HG02943 (cell line): ENCODE measurements around the gene KDM2A.
A peak's percentile ranks its signal among the peaks of the same experiment; 100 is the strongest.

Experiments
- ATAC-seq: cut with Tn5 transposase; IDR thresholded peaks from one replicate; pipeline ENCODE4 v1.9.1; 2021; ENCODE audit warnings: mild to moderate bottlenecking, low read depth, moderate library complexity; ENCODE audit not compliant: unreplicated experiment

Gene KDM2A

DNA sequence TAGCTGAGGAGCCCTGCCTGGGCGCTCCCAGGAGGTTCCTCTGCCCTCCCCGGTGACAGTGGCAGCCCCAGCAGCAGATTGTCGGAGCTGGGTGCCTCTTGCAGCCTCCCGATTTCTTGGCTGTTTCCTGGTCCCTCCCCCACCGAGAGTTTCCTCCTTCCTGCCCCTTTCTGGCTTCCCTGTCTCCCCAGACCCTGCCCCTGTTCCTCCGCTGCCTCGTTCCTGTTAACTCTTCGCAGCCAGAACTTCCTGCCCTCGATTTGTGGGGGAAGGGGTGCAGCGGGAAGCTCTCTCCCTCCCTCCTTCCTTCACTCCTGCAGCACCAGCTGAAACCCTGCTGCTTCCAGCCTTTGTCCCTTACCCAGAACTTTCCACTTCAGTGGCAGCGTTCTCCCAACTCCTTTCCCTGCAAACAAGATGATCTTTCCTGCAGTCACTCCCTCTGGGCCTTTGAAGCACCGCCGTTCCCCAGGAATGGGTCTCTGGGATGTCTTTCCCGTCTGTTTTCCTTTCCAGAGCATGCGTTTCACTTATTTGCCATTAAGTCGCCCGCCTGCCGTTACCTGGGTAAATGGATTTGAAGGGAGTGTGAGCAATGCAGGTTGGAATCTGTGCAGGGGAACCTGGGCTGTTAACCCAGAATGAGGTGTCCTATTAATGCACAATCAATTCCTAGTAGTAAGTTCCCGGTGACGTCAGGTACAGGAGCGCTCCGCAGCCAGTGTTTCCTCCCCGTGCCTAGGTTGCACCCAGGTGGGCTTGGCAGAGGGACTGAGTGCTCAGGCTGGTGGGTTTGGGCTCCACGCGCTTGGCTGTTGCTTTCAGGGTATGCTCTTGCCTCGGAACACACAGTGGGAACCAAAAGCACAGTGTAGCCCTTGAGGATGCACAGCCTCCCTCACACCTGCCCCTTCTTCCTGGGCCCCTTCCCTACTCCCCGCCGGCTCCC lies 151.5 kb downstream of the KDM2A start:
- no peak for ATAC-seq

DNA sequence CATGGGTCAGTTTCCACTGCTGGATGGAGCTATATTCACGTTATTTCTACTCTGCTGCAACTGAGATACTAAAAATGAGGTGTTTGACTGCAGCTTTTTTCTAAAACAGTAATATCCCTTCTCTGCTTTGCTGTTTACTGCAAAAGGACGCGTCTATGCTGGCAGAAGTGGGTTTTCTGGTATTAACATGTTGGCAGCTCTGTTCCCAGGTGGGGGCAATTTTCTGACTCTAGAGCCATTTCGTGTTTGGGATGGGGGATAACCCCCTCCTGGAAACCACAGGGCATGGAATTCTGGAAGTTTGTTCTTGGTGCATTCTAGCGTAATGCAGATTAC lies 152.1 kb downstream of the KDM2A start:
- no peak for ATAC-seq

DNA sequence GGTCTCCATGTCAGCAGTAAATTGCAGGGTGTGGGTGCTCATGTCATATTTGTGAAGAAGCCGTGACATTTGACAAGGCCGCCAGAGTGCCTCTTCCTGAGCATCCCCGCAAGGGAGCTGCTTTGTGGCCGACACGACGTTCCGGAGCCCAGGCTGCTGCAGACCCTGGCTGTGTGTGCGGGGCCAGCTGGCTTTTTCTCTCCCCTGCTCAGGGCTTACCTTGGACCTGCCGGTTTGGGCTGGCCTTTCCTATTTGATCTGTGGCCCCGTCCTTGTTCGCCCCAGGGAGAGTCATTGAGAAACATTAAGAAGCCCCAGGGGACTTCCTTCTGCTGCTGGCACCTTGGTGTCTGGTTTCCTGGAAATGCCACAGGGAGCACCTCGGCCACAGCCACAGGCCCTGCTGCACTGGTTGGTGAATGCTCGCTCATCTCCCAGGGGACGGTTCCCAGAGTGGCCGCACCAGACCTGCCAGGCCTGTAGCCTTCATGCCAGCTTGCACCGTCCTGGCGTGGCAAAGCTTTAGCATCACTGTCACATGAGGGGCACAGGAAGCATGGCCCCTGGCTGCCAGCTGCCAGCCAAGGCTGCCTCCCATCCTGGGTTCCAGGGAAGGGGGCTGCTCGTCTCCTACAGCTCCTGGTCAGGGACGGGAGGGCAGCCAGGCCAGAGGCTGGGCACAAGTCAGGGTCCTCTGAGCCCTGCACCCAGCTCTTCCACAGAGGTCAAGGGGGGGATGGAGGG lies 152.7 kb downstream of the KDM2A start:
- no peak for ATAC-seq

DNA sequence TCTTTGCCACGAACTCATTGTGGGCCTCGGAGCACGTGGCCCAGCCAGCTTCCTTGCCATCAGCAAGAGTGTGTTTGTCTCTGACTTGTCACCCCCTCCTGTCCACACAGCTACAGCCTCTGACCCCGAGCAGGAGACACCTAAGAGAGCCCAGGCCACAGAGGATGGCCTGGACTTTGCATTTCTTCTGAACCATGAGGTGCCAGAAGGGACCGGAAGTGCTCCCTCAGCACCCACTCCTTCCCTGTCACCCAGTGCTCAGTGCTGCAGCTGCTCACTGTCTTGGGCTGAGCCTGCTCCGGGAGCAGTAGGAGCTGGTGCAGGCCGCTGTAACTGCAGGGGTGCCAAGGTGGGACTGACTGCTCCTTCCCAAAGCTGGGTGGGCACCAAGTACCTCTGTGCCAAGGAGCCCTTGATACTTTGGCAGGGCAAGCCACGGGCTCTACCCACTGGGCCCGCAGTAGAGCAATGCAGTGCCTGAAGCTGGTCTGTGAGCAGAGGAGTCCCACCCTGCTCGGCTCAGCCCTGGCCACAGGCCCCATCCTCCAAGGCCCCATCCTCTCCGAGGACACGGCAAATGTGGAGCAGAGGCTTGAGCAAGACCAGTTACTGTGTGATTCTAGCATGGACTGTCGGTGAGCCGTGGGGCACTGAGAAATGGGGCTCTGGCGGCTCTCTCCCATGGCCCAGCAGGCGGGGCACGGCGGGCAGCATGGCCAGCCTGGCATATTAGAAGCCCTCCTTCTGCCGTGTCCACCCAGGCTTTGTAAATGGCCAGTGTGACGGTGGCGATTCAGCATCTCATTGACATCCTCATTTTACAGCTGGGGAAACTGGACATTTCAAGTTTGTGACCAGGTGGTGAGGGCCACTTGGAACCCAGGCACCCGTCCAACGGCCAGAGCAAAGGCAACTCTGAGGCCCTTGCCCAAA lies 153.5 kb downstream of the KDM2A start:
- ATAC-seq = no peak

DNA sequence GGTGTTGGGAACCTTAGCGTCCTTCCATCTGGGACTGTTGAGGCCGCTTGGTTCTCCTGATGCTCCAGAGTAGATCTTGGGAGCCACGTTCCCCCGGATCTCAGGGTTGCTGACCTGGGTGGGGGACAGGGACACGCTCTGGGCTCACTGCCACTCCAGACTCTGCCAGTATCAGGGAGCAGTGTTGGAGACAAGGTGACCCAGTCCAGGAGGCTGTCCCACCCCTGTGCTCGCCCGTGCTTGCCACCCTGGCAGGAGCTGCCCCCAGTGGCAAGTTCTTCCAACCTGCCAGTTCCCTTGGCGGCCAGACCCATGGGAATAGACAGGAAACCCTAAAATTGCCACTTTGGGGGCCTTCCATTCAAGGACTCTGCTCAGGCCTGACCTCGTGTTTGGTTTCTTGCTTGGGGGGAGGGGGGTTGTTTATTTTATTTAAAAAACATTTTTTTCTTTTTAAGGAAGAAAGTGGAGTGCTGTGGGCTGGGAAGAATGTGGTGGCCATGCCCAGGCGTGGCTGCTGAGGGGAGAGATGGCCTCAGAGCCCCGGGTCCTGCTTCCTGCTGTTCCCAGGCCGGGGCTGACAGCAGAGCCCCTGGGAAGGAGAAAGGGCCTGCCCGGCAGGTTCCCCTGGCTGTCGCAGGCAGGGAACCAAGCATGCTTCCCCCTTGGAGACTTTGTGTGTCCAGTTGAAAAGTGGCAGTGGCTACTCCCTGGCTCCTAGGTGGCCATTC lies 154.4 kb downstream of the KDM2A start:
- no peak for ATAC-seq

DNA sequence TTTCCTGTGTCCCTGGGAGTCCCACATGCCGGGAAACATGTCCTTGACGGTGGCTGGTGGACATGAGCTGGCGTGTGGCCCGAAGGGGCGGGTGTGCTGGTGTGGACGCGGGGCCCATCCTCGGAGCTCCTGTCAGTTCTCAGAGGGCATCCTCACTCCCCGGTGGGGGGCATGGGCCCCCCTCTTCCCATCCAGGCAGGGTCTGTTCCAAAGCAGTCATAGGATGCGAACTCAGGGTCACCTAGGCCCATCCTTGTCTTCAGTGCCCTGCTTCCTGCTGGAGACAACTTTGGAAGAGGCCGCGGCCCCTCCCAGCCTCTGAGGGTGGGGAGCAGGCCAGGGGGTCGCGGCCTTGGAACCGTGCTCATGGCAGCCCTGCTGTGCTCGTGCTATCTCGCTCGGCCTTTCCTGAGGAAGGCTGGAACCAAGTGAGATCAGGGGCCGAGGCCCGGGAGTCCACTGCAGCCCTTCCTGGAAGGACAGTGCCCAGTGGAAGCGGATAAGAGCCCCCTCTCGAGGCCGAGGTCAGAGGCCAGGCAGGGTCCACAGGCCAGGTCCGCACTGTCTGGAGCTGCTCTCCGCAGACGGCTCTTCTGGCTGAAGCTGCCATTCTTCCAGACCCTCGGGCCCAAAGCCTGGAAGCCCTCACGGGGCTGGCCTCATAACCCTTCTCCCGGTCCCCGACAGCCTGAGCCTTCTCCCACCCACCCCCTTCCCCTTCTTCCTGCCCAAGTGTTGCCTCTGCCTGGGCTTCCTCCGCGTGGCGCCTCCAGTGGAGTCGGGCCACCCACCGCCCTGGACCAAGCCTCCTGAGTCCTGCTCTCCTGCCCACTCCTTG lies 155.9 kb downstream of the KDM2A start:
- ATAC-seq = no peak

DNA sequence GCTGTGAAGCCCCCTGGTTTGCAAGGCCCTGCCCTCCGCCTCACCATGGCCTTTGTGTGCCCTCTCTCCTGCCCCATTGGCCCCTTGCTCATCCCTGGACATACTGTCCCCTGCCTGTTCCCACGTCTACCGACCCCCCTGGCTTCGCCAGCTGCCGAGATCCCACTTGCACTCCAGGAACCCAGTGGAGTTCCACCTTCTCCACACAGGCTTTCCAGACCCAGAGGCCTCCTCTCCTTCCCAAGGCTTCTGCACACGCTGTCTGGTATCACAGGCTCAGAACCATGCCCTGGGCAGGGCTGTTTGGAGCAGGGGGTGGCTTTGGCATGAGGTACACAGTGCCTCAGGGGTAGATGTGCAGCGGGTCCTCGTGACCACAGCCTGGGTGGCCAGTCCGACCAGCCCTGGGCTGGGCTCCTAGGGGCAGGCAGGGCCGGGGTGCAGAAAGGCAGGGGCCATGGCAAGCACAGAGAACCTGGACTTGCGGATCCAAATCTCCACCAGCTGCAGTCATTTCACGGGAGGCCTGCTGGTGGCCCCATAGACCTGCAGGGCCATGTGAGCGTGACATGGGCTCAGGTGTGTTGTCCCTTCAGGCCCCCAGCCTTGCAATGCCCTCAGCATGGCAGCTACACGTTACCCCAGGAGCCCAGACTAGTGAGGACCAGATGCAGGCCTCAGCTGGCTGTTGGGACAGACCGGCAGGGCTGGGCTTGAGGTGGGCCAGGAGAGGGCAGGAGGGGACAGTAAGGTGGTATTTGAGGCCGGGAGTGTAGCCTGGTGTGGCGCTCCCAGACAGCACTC lies 156.7 kb downstream of the KDM2A start:
- no peak for ATAC-seq

DNA sequence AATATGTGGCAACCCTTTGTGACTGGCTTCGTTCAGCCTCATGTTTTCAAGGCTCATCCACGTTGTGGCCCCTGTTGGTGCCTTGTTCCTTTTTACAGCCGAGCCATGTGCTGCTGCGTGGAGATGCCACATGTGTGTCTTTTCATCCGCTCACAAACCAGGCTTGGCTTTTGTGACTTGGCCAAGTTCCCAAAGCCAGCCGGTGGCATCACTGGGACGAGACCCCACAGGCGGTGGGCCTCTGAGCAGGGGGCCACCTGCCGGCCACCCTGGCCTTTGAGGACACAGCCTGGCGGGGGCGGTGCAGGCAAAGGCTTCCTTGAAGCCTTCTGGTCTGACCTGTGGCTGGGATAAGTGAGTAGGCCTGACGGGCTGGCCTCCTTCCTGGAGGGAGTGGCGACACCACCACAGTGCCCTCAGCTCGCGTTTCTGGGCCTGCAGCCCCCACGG lies 157.7 kb downstream of the KDM2A start:
- no peak for ATAC-seq

DNA sequence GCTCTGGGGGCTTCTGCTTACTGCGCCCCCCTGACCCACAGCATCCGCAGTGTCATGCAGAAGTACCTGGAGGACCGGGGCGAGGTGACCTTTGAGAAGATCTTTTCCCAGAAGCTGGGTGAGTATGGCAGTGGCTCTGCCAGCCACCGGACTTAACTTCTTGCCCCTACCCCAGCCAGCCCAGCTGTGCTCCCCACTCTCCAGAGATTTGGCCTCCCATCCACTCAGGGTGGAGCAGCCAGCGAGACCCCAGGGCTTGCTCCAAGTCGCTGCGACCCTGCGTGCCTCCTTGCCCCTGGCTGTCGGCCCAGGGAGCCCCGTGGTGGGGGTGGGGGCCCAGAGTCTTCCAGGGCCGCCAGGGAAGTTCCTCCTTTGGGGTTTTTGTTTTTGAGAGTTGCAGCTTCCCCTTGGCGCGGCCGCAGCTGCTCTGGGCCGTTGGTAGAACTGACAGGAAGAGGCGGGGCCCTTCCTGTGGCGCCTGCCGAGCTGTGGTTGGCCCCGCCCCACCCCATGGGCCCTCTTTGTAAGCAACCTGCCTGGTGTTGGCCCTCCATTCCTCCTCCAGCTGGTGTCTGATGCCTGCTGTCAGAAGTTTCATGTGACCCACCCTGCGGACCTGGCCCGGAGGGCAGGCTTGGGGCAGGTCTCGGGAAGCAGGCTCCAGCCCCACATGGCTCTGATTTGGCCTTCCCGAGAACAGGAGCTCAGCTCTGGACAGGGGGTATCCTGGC lies 158.3 kb downstream of the KDM2A start:
- ATAC-seq = peak; percentile 61

DNA sequence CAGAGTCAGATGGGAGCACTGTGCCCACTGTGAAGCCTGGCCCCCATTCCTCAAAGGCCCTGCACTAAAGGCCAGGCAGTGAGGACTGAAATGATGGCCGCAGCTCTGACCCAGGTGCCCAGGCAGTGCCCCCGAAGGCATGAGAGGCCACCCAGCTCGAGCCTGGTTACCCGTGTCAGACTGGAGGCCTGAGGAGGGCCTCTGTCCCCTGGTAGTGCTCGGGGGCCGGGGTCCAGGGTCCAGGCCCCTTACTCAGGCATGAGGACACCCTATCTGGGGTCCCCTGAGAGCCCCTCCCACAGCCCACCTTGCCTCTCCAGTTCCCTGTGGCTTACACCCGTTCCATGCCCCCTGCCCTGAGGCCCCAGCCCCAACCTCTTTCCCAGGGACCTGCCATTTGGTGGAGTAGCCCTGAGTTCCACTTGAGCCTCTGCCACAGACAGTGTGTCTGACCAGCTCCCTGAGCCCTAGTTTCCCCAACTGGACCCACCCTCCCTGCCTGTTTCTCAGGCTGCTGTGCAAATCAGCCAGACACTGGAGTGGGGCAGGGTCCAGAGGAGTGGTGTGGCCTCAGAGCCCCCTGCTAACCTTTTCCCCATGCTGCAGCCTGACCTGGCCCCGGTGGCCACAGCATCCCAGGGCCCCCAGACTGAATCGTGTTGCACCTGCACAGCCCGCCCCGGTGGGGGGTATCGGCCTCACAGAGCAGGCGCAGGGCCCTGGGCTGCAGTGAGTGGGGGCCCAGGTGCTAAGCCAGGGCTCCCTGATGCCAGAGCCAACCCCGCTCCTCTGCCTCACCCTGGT lies 159.3 kb downstream of the KDM2A start:
- ATAC-seq = no peak

DNA sequence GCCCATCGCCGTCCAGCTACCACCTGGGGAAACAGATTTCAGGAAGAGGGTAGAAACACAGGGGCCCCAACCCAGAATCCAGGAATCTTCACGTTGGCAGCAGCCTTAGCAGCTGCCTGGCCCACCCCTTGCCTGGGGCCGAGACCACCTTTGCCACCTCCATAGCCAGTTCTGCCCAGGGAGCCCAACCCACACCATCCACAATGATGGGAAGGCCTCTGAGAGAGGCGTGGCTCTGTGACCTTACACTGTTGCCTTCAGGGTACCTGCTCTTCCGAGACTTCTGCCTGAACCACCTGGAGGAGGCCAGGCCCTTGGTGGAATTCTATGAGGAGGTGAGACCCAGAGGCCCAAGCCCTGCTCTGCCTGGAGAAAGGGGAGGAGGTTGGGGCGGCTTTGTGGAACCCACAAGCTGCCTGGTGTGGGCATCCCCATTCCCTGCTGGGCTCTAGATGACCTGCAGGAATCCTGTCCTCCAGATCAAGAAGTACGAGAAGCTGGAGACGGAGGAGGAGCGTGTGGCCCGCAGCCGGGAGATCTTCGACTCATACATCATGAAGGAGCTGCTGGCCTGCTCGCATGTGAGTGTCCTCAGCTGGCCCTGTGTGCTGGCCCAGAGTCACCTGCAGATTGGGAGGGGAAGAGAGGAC lies 160.0 kb downstream of the KDM2A start:
- no peak for ATAC-seq

DNA sequence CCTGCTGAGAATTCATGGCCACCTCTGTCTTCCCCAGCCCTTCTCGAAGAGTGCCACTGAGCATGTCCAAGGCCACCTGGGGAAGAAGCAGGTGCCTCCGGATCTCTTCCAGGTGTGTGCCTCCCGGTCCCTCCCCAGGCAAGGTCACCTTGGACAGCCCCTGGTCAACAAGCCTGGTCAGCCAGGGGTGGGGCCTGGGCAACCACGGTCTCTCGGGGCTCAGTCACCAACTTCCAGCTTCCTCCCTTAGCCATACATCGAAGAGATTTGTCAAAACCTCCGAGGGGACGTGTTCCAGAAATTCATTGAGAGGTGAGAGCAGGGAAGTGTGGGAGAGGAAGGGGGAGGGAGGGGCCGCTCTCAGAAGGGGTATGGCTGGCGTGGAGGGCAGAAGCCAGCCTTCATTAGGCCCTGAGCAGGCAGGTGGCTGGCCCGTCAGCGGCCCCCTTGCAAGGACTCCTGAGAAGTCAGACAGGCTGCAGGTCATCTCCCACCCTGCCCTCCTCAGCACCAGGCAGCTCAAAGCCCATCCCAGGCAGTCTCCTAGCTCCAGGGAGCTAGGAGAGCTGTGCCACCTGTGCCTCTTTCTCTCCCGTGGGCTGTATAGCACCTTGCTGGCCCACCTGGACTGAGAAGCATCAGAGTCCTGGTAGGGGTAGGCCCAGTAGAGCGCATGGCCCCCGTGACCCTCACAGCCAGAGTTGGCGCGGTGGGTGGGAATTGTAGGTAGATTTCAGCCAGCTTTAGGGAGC lies 160.7 kb downstream of the KDM2A start:
- ATAC-seq = no peak

DNA sequence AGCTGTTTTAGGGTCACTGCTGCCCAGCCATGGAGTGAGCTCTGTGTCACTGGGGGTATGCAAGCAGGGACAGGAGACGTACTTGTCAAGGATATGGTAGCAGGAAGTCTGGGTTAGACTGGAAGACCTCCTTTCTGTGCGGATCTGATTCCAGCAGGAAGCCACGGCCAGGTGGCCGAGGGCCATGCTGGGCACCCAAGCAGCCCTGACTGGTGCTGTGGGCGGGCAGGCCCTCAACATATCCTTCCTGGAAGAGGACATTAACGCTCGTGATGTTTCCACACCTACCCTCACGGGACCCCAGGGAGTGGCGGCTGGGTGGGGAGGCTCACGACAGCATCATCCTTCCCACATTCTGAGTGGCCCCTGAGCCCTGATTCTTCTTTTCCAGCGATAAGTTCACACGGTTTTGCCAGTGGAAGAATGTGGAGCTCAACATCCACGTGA lies 161.3 kb downstream of the KDM2A start:
- ATAC-seq = no peak

DNA sequence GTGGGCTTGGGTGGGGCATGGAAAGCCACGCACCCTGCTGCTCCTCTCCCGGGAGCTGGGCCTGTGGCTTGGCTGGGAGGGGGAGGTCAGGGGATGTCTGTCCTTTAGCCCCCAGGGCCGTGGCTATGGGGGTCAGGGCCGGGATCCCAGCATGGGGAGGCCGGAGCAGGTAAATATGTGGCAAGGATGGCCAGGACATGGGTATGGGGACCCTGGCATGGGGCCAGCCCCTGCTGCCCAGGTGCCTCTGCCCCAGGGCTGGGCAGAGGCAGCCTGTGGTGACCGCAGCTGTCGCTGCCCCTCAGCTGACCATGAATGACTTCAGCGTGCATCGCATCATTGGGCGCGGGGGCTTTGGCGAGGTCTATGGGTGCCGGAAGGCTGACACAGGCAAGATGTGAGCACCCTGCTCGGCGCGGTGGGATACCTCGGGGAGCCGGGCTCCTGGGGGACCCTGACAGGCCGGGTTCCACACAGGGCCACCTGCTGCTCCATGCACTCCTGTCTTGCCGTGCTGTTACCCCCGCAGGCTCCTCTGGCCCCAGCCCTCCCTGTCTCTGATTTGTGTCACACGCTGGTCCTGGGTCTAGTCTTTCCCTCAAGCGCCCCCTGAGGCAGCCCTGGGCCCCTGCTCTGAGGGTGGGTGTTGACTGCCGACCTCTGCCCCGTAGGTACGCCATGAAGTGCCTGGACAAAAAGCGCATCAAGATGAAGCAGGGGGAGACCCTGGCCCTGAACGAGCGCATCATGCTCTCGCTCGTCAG lies 161.9 kb downstream of the KDM2A start:
- no peak for ATAC-seq
